ENCODE measurements around the gene RASGRF2.

The RASGRF2 gene

DNA sequence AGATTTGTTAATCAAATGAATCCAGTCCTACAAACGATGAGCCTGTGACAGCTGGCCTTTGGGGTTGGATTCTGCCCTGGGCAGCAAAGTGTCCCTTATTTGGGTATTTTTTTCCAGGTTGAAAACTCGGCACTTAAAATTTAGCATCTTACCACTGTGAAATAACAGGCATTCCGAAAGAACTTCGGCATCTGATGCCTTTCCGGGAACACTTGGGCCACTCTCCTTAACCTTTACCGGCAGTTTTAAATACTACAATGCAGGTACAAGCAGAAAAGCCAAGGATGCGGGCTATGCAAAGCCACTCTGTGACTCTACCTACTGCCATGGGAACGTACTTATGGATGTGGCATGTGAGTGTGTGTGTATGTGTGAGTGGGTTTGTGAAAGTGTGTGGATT, 1.0 kb upstream of the RASGRF2 start:
- TF ChIP-seq, protein P1, sequence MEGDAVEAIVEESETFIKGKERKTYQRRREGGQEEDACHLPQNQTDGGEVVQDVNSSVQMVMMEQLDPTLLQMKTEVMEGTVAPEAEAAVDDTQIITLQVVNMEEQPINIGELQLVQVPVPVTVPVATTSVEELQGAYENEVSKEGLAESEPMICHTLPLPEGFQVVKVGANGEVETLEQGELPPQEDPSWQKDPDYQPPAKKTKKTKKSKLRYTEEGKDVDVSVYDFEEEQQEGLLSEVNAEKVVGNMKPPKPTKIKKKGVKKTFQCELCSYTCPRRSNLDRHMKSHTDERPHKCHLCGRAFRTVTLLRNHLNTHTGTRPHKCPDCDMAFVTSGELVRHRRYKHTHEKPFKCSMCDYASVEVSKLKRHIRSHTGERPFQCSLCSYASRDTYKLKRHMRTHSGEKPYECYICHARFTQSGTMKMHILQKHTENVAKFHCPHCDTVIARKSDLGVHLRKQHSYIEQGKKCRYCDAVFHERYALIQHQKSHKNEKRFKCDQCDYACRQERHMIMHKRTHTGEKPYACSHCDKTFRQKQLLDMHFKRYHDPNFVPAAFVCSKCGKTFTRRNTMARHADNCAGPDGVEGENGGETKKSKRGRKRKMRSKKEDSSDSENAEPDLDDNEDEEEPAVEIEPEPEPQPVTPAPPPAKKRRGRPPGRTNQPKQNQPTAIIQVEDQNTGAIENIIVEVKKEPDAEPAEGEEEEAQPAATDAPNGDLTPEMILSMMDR (IDR thresholded peaks at IDR 0.05; ENCODE audit: low read depth, low read length, missing control alignments): no peak
- no peak overlapping the region for H3K4me3 ChIP-seq (replicated peaks; ENCODE audit: low read depth, low read length)
- no peak for DNase-seq (ENCODE audit: extremely low read depth, low read depth)

DNA sequence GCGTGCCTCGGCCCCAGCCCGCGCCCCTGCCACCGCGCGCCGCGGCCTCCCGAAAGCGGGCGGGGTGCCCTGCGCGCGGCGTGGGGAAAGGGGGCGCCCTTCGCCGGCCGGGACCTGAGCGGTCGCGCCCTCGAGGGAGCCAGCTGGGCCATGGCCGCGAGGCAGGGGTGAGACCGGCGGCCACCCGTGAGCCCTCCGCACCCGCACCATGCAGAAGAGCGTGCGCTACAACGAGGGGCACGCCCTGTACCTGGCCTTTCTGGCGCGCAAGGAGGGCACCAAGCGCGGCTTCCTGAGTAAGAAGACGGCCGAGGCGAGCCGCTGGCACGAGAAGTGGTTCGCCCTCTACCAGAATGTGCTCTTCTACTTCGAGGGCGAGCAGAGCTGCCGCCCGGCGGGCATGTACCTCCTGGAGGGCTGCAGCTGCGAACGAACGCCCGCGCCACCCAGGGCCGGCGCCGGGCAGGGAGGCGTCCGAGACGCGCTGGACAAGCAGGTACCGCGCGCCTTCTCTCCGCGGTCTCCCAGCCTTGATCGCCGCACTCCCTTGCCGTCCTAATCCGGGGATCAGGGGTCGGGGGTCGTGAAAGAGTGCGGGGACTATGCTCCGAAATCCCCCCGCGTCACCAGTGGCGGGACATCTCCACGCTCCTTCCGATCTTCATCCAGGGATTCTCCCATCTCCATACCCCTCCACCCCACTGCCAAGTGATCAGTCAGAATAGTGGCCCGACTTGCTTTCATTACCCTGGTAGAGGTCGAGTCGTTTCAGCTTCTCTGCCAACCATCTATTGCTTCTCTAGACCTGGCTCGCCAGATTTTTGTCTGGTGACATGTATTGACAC, 590 bp downstream of the RASGRF2 start:
- TF ChIP-seq, protein P1 (IDR thresholded peaks at IDR 0.05; ENCODE audit: low read depth, low read length, missing control alignments): no peak
- no peak for DNase-seq (ENCODE audit: extremely low read depth, low read depth)
- H3K4me3 ChIP-seq (replicated peaks; ENCODE audit: low read depth, low read length): peak overlapping the region; percentile 73

DNA sequence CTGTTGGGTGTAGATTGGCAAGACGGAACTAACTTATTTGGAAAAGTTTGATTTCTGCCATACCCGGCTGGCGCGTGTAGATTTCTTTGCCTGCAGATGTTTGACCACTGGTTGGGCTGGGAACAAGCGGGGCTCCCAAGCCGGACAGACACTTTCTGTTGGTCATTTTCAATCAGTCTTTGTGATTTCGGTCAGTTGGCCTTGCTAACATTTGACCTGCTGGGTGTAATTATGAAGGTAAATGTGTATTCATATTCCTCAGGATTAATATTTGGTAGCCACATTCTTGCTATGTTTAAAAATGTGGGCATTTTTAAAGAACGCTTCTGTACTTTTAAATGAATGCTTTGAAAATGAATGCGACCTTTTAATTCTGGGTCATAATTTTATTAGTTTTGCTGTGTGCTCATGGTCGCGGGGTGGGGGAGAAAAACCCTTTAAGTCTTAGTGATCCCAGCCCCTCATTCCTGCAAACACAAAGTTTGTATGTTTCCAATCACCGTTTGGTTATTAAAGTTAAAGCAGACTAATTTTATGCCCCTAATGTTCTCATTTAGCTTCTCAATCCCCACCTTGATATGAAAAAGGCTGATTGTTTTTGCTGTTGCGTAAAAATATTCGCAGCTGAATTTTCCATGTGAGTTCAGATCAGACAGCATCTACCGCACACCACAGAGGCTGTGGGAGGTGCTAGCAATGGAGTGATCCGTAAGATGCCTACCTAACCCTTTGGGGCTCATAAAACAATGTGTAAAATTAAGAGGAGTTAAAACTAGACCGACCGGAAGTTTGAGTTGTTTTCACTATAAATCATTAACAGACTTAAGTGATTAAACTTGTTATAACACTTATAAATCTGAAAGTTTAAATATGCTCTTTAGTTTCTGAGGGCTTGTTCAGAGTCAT, 1.5 kb downstream of the RASGRF2 start:
- TF ChIP-seq, protein P1 (IDR thresholded peaks at IDR 0.05; ENCODE audit: low read depth, low read length, missing control alignments): no peak
- peak overlapping the region; percentile 73 for H3K4me3 ChIP-seq (replicated peaks; ENCODE audit: low read depth, low read length)
- DNase-seq (ENCODE audit: extremely low read depth, low read depth): no peak

DNA sequence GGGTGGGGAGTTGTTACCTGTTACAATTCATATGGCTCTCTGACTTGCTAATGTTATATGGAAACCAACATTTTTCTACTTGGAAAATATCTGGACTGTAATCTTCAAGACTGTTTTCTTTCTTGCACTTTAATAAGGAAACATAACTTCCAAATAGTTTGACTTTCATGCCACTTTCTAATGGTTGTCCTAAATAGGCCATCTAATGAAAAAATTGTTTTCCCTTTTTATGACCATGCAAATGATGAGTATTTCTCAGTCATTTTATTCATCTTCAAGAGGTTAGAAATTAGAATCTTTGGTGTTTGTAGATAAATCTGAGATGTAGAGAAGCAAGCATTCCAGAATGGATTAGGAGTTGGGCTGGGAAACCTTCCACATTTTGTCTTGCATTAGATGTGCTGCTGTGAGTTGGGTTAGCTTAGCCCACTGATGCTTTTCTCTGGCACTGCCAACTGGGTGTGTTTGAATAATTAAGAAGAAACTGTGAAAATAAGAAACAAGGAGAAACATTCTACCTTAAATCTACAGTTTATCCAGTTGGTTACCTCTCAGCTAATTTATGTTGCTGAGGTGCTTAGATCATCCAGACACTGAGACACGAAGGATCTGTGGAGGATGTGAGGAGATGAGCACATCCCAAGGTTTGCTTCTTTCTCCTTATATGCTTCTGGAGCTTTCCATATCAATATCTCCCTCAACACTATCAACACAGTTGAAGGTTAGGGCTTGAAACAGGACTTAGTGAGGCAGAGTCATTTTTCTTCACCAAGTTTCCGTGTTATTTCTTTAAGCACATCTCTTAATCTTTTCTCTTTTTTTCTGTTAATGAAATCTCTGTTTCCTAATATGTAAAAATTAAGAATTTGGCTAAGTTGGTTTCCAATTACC, 2.7 kb downstream of the RASGRF2 start:
- no peak for DNase-seq (ENCODE audit: extremely low read depth, low read depth)
- TF ChIP-seq, protein P1 (IDR thresholded peaks at IDR 0.05; ENCODE audit: low read depth, low read length, missing control alignments): no peak
- peak overlapping the region; percentile 73 for H3K4me3 ChIP-seq (replicated peaks; ENCODE audit: low read depth, low read length)

DNA sequence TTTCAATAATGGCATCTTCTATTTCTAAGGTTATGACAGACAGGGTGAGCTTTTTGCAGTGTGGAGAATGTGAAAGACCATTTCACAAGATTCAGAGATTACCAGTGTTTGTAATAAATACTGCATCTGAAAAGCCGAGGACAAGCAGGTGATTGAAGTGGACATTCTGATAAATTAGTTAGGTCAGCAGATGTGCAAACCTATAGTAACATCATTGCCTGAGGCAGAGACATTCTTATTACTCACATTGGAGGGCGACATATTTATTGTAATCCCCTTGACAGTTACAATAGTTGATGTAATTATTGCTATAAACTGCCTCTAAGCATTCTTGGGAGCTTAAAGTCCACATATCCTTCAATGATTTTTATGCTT, 3.3 kb downstream of the RASGRF2 start:
- TF ChIP-seq, protein P1 (IDR thresholded peaks at IDR 0.05; ENCODE audit: low read depth, low read length, missing control alignments): no peak
- no peak for DNase-seq (ENCODE audit: extremely low read depth, low read depth)
- H3K4me3 ChIP-seq (replicated peaks; ENCODE audit: low read depth, low read length): peak overlapping the region; percentile 73

DNA sequence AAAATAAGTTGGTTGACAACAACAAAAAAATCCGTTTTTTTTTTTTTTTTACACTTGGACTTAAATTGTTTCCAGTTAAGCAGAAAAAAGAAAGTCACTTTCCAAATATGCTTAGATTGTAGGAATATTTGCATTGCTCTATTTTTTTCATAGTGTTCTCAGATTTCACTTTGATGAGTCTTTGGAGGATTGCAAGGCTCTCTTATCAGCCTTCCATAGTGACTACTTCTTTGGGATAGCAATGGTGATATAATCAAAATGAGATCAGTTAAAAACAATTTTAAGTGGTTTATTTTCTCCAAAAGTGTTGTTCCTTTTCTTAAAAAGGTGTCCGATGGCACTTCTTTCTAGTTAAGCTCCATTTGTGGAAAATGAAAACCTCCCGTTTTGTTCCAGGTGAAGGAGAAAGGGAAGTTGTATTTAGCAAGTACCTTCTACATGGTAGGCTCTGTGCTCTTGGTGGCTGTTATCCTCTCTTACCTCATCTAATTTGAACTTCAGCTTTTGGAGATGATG, 3.9 kb downstream of the RASGRF2 start:
- TF ChIP-seq, protein P1 (IDR thresholded peaks at IDR 0.05; ENCODE audit: low read depth, low read length, missing control alignments): no peak
- H3K4me3 ChIP-seq (replicated peaks; ENCODE audit: low read depth, low read length): peak overlapping the region; percentile 19
- DNase-seq (ENCODE audit: extremely low read depth, low read depth): no peak

Data from HFF-Myc (cell line).